ENCODE data around the gene ARL8B. TPM values are rescaled to one million over a fixed set of nuclear protein-coding genes. Genes with fewer than 3 reads are reported as not detected.

The ARL8B gene
- total and polyA plus RNA-seq, 9 of the 15 experiments (the other 6 are each of a cell fraction or from before 2014, with no cell fraction given): 28.5 to 99.4 (median 77.2) TPM

GRCh38 chr3:5187156-5187919, 65.2 kb downstream of the ARL8B start, which contains the start of gene EDEM1 (continued):
- TF ChIP-seq ZNF280A (IDR thresholded peaks at IDR 0.05; ENCODE audit: low read depth, partially characterized antibody) (no peak), ZNF717 (CRISPR knock-in tag; IDR thresholded peaks at IDR 0.05) (no peak), KDM5B (IDR thresholded peaks at IDR 0.05; ENCODE audit: insufficient replicate concordance, low read depth, low read length) (peak; percentile 88), GATAD2B (IDR thresholded peaks at IDR 0.05; ENCODE audit: borderline replicate concordance) (peak; percentile 34; the same call in 1 of the 2 replicates), GATA2 (CRISPR knock-in tag; IDR thresholded peaks at IDR 0.05) (no peak), CTCF (IDR thresholded peaks at IDR 0.05 in 2 of 3, conservative IDR thresholded peaks at IDR 0.05 in 1 of 3; ENCODE audit: insufficient read depth in 2 of 3, low read depth in 1 of 3, low read length in 3 of 3) (no peak; a peak in 1 of 6 replicates), ZNF184 (CRISPR knock-in tag; IDR thresholded peaks at IDR 0.05) (no peak), SIRT6 (IDR thresholded peaks at IDR 0.05; ENCODE audit: low read depth, low read length) (no peak), NR4A1 (CRISPR knock-in tag; IDR thresholded peaks at IDR 0.05) (0 out of 2 replicates have a peak, but pooled peaks have one; percentile 21), NR4A1 (tag; IDR thresholded peaks at IDR 0.05) (no peak), ELF2 (CRISPR knock-in tag; IDR thresholded peaks at IDR 0.05) (peak; percentile 66; the same call in 1 of the 2 replicates)
- TF ChIP-seq, protein P1, sequence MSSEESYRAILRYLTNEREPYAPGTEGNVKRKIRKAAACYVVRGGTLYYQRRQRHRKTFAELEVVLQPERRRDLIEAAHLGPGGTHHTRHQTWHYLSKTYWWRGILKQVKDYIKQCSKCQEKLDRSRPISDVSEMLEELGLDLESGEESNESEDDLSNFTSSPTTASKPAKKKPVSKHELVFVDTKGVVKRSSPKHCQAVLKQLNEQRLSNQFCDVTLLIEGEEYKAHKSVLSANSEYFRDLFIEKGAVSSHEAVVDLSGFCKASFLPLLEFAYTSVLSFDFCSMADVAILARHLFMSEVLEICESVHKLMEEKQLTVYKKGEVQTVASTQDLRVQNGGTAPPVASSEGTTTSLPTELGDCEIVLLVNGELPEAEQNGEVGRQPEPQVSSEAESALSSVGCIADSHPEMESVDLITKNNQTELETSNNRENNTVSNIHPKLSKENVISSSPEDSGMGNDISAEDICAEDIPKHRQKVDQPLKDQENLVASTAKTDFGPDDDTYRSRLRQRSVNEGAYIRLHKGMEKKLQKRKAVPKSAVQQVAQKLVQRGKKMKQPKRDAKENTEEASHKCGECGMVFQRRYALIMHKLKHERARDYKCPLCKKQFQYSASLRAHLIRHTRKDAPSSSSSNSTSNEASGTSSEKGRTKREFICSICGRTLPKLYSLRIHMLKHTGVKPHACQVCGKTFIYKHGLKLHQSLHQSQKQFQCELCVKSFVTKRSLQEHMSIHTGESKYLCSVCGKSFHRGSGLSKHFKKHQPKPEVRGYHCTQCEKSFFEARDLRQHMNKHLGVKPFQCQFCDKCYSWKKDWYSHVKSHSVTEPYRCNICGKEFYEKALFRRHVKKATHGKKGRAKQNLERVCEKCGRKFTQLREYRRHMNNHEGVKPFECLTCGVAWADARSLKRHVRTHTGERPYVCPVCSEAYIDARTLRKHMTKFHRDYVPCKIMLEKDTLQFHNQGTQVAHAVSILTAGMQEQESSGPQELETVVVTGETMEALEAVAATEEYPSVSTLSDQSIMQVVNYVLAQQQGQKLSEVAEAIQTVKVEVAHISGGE (CRISPR knock-in tag; IDR thresholded peaks at IDR 0.05): 0 out of 6 replicates have a peak, but pooled peaks of 1 of the 3 experiments have one; percentile 2
- TF ChIP-seq, protein P2, sequence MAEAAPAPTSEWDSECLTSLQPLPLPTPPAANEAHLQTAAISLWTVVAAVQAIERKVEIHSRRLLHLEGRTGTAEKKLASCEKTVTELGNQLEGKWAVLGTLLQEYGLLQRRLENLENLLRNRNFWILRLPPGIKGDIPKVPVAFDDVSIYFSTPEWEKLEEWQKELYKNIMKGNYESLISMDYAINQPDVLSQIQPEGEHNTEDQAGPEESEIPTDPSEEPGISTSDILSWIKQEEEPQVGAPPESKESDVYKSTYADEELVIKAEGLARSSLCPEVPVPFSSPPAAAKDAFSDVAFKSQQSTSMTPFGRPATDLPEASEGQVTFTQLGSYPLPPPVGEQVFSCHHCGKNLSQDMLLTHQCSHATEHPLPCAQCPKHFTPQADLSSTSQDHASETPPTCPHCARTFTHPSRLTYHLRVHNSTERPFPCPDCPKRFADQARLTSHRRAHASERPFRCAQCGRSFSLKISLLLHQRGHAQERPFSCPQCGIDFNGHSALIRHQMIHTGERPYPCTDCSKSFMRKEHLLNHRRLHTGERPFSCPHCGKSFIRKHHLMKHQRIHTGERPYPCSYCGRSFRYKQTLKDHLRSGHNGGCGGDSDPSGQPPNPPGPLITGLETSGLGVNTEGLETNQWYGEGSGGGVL (CRISPR knock-in tag; IDR thresholded peaks at IDR 0.05): no peak
- TF ChIP-seq, protein P3, sequence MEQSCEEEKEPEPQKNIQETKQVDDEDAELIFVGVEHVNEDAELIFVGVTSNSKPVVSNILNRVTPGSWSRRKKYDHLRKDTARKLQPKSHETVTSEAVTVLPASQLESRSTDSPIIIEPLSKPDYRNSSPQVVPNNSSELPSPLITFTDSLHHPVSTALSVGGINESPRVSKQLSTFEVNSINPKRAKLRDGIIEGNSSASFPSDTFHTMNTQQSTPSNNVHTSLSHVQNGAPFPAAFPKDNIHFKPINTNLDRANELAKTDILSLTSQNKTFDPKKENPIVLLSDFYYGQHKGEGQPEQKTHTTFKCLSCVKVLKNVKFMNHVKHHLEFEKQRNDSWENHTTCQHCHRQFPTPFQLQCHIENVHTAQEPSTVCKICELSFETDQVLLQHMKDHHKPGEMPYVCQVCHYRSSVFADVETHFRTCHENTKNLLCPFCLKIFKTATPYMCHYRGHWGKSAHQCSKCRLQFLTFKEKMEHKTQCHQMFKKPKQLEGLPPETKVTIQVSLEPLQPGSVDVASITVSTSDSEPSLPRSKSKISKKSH (CRISPR knock-in tag; IDR thresholded peaks at IDR 0.05): no peak

Measured in K562 (cell line).